Thyroid gland (tissue), 4 donors: ENCODE results near the gene EEFSEC. TPM values are rescaled to one million over a fixed set of nuclear protein-coding genes. Genes with fewer than 3 reads are reported as not detected.
A peak's percentile ranks its signal among the peaks of the same experiment; 100 is the strongest.

Experiments used
- DNase-seq, 2 donors: peaks; one replicate each; pipeline ENCODE4 v3.0.0-alpha.2; 2019
- H3K27ac ChIP-seq, 3 donors: fragments of 200-600 bp; sonication (generic); 1 replicate in 2 of 3; 2 replicates in 1 of 3; pipeline ENCODE4 v1.5.1; 2016 to 2019; ENCODE audit warnings: mild to moderate bottlenecking in 1 of 3, moderate library complexity in 1 of 3
- H3K27me3 ChIP-seq: fragments of 200-600 bp; sonication (generic); one replicate; pipeline ENCODE4 v1.5.1; 2019
- H3K36me3 ChIP-seq, 2 donors: fragments of 200-600 bp; sonication (generic); one replicate each; pipeline ENCODE4 v1.5.1; 2016 to 2019
- H3K4me1 ChIP-seq, 2 donors: fragments of 200-600 bp; sonication (generic); one replicate each; pipeline ENCODE4 v1.5.1; 2017 to 2019
- H3K4me3 ChIP-seq, 3 donors: fragments of 200-600 bp; sonication (generic); replicated peaks in 1 of 3; 1 replicate in 2 of 3; 2 replicates in 1 of 3; pipeline ENCODE4 v1.5.1; 2016; ENCODE audit warnings: mild to moderate bottlenecking in 1 of 3
- H3K9me3 ChIP-seq: fragments of 200-600 bp; sonication (generic); one replicate; pipeline ENCODE4 v1.5.1; 2017
- CTCF ChIP-seq, 6 experiments: fragments of 200-600 bp in 3 of 6; fragments of 450-650 bp in 3 of 6; sonication (generic) in 3 of 6; IDR thresholded peaks; one replicate each; pipeline ENCODE4 v1.5.1; 2016 to 2019; ENCODE audit warnings: antibody characterized with exemption in 6 of 6, mild to moderate bottlenecking in 2 of 6, inconsistent platforms in 1 of 6, moderate library complexity in 1 of 6
- POLR2A ChIP-seq, 2 donors: fragments of 450-650 bp; IDR thresholded peaks; one replicate each; pipeline ENCODE4 v1.6.1; 2017; ENCODE audit warnings: antibody characterized with exemption in 2 of 2, mild to moderate bottlenecking in 2 of 2, moderate library complexity in 1 of 2
- WGBS, 2 donors: methylation state at CpG; one replicate each; pipeline ENCODE4 v1.1.5; 2017; 5-methylcytosine and 5-hydroxymethylcytosine counted together
- intact Hi-C: fragments of 100-400 bp; cut with DNase I; formaldehyde crosslinking; loops from one replicate; pipeline ENCODE4 v1.15.1; 2023
- total RNA-seq, 4 donors: library from RNA; depleted of rRNA; stranded (reverse); fragments of >200 nt; gene quantifications; one replicate each; pipeline ENCODE4 v1.2.3, GENCODE V29; 2016

The EEFSEC gene
- total RNA-seq, 4 donors from 2014 or later = 13.3 to 26.6 (median 21.7) TPM

GRCh38 chr3:128294999-128295468 is 141.8 kb downstream of the EEFSEC start:
- Histone ChIP-seq H3K36me3 (no peaks in the 10 kb centered on the region), H3K4me1 (peaks cover 0 to 6% of the 10 kb centered on the region in 2 donors), H3K4me3 (no peak overlapping the region), H3K9me3 (no peaks in the 10 kb centered on the region), H3K27ac (no peak overlapping the region), H3K27me3 (no peaks in the 10 kb centered on the region)
- WGBS, 2 donors = 86 to 87% methylated on average over 4 of the region's 4 CpGs
- no peak for DNase-seq
- TF ChIP-seq POLR2A (IDR thresholded peaks at IDR 0.05) (no peak), CTCF (IDR thresholded peaks at IDR 0.05) (no peak)
- intact Hi-C loops = no loop called here

GRCh38 chr3:128296469-128297251 is 143.4 kb downstream of the EEFSEC start:
- DNase-seq = no peak
- peaks cover 0 to 6% of the 10 kb centered on the region in 2 donors for H3K4me1 ChIP-seq
- TF ChIP-seq CTCF (IDR thresholded peaks at IDR 0.05) = no peak
- no peak for TF ChIP-seq POLR2A (IDR thresholded peaks at IDR 0.05)
- intact Hi-C loops = no loop called here
- no peak overlapping the region for H3K27ac ChIP-seq
- H3K4me3 ChIP-seq = no peak overlapping the region
- no peaks in the 10 kb centered on the region for H3K9me3 ChIP-seq
- no peaks in the 10 kb centered on the region for H3K36me3 ChIP-seq
- H3K27me3 ChIP-seq = no peaks in the 10 kb centered on the region
- 93 to 98% methylated on average over 10 of the region's 10 CpGs for WGBS, 2 donors

- Histone ChIP-seq H3K27me3 (no peaks in the 10 kb centered on the region), H3K27ac (no peak overlapping the region), H3K36me3 (no peaks in the 10 kb centered on the region), H3K4me1 (peaks cover 0 to 6% of the 10 kb centered on the region in 2 donors), H3K9me3 (no peaks in the 10 kb centered on the region), H3K4me3 (no peak overlapping the region)
- intact Hi-C loops = no loop called here
- DNase-seq = peak; percentile 72 to 75
- TF ChIP-seq POLR2A (IDR thresholded peaks at IDR 0.05) = no peak
- no peak for TF ChIP-seq CTCF (IDR thresholded peaks at IDR 0.05)
- WGBS, 2 donors = 74 to 75% methylated on average over 2 of the region's 2 CpGs
Measured at GRCh38 chr3:128297401-128298138, 144.3 kb downstream of the EEFSEC start.

GRCh38 chr3:128301186-128302023 is 148.1 kb downstream of the EEFSEC start:
- peaks cover 0 to 6% of the 10 kb centered on the region in 2 donors for H3K4me1 ChIP-seq
- no peaks in the 10 kb centered on the region for H3K36me3 ChIP-seq
- DNase-seq = no peak
- no peak overlapping the region for H3K27ac ChIP-seq
- TF ChIP-seq POLR2A (IDR thresholded peaks at IDR 0.05) (no peak), CTCF (IDR thresholded peaks at IDR 0.05) (no peak)
- H3K4me3 ChIP-seq = no peak overlapping the region
- H3K9me3 ChIP-seq = no peaks in the 10 kb centered on the region
- intact Hi-C loops = no loop called here
- 94 to 97% methylated on average over 7 to 8 of the region's 8 CpGs for WGBS, 2 donors
- H3K27me3 ChIP-seq = no peaks in the 10 kb centered on the region
